ENCODE data around the gene LRRIQ3.
A peak's percentile ranks its signal among the peaks of the same experiment; 100 is the strongest.

LRRIQ3 gene

GRCh38 chr1:74197255-74197654, 721 bp downstream of the LRRIQ3 start:
- Histone ChIP-seq H3K9me3 (ENCODE audit: insufficient read depth, low read depth, low read length) (no peaks in the 10 kb centered on the region), H3K27me3 (ENCODE audit: insufficient read depth, low read length, poor library complexity, severe bottlenecking) (no peaks in the 10 kb centered on the region), H3K4me2 (ENCODE audit: low read depth, low read length, poor library complexity, severe bottlenecking) (peak overlapping the region; percentile 88), H4K20me1 (ENCODE audit: insufficient read depth, low read length, poor library complexity, severe bottlenecking) (no peaks in the 10 kb centered on the region), H3K36me3 (ENCODE audit: insufficient read depth, low read length) (no peaks in the 10 kb centered on the region), H3K79me2 (ENCODE audit: insufficient read depth, low read length) (no peaks in the 10 kb centered on the region), H3K9ac (ENCODE audit: low read depth, low read length, poor library complexity, severe bottlenecking) (peak overlapping the region; percentile 80), H3F3A (ENCODE audit: low read depth) (no peaks in the 10 kb centered on the region), H3K4me1 (ENCODE audit: insufficient read depth, low read length, poor library complexity, severe bottlenecking) (peaks cover 16% of the 10 kb centered on the region), H2AFZ (ENCODE audit: low read length) (peak overlapping the region; percentile 99), H3K4me3 (ENCODE audit: low read length, poor library complexity, severe bottlenecking) (peak overlapping the region; percentile 89), H3K9me2 (replicated peaks; ENCODE audit: low read depth, low read length) (no peaks in the 10 kb centered on the region)
- no peak for TF ChIP-seq EZH2phosphoT487 (IDR thresholded peaks at IDR 0.05; ENCODE audit: borderline replicate concordance)
- TF ChIP-seq CTCF (conservative IDR thresholded peaks at IDR 0.05; ENCODE audit: low read length): no peak

- Histone ChIP-seq H3F3A (ENCODE audit: low read depth) (no peaks in the 10 kb centered on the region), H3K4me3 (ENCODE audit: low read length, poor library complexity, severe bottlenecking) (no peak overlapping the region), H3K27me3 (ENCODE audit: insufficient read depth, low read length, poor library complexity, severe bottlenecking) (no peaks in the 10 kb centered on the region), H4K20me1 (ENCODE audit: insufficient read depth, low read length, poor library complexity, severe bottlenecking) (no peaks in the 10 kb centered on the region), H3K79me2 (ENCODE audit: insufficient read depth, low read length) (no peaks in the 10 kb centered on the region), H3K9ac (ENCODE audit: low read depth, low read length, poor library complexity, severe bottlenecking) (no peak overlapping the region), H2AFZ (ENCODE audit: low read length) (no peak overlapping the region; the same call in 1 of the 2 replicates), H3K9me3 (ENCODE audit: insufficient read depth, low read depth, low read length) (no peaks in the 10 kb centered on the region), H3K9me2 (replicated peaks; ENCODE audit: low read depth, low read length) (no peaks in the 10 kb centered on the region), H3K36me3 (ENCODE audit: insufficient read depth, low read length) (no peaks in the 10 kb centered on the region), H3K4me1 (ENCODE audit: insufficient read depth, low read length, poor library complexity, severe bottlenecking) (peaks cover 16% of the 10 kb centered on the region), H3K4me2 (ENCODE audit: low read depth, low read length, poor library complexity, severe bottlenecking) (no peak overlapping the region)
- TF ChIP-seq EZH2phosphoT487 (IDR thresholded peaks at IDR 0.05; ENCODE audit: borderline replicate concordance) (no peak), CTCF (conservative IDR thresholded peaks at IDR 0.05; ENCODE audit: low read length) (no peak)
Observed at GRCh38 chr1:74195339-74195738, 2.6 kb downstream of the LRRIQ3 start.

- Histone ChIP-seq H3K9ac (ENCODE audit: low read depth, low read length, poor library complexity, severe bottlenecking) (no peak overlapping the region), H3K9me3 (ENCODE audit: insufficient read depth, low read depth, low read length) (no peaks in the 10 kb centered on the region), H3K27me3 (ENCODE audit: insufficient read depth, low read length, poor library complexity, severe bottlenecking) (no peaks in the 10 kb centered on the region), H3K4me2 (ENCODE audit: low read depth, low read length, poor library complexity, severe bottlenecking) (no peak overlapping the region), H3K36me3 (ENCODE audit: insufficient read depth, low read length) (no peaks in the 10 kb centered on the region), H3K4me3 (ENCODE audit: low read length, poor library complexity, severe bottlenecking) (no peak overlapping the region), H3K4me1 (ENCODE audit: insufficient read depth, low read length, poor library complexity, severe bottlenecking) (peaks cover 8% of the 10 kb centered on the region), H4K20me1 (ENCODE audit: insufficient read depth, low read length, poor library complexity, severe bottlenecking) (no peaks in the 10 kb centered on the region), H3K9me2 (replicated peaks; ENCODE audit: low read depth, low read length) (no peaks in the 10 kb centered on the region), H3F3A (ENCODE audit: low read depth) (no peaks in the 10 kb centered on the region), H2AFZ (ENCODE audit: low read length) (no peak overlapping the region), H3K79me2 (ENCODE audit: insufficient read depth, low read length) (no peaks in the 10 kb centered on the region)
- no peak for TF ChIP-seq CTCF (conservative IDR thresholded peaks at IDR 0.05; ENCODE audit: low read length)
- no peak for TF ChIP-seq EZH2phosphoT487 (IDR thresholded peaks at IDR 0.05; ENCODE audit: borderline replicate concordance)
Observed at GRCh38 chr1:74193908-74194307, 4.1 kb downstream of the LRRIQ3 start.
